Fibroblast of lung (primary cell): ENCODE results near the gene INSR.

Experiments used
- CTCF ChIP-seq, 2 donors: IDR thresholded peaks in 1 of 2; conservative IDR thresholded peaks in 1 of 2; 1 replicate in 1 of 2; 2 replicates in 1 of 2; pipeline ENCODE4 v1.5.1; 2011 to 2012; ENCODE audit warnings: low read length in 2 of 2, control low read depth in 1 of 2, inconsistent platforms in 1 of 2, low read depth in 1 of 2, mild to moderate bottlenecking in 1 of 2
- EZH2 ChIP-seq: IDR thresholded peaks from 2 replicates; pipeline ENCODE4 v1.5.1; 2012; ENCODE audit warnings: low read length, control low read depth, mild to moderate bottlenecking; ENCODE audit errors: missing control alignments

- TF ChIP-seq CTCF (conservative IDR thresholded peaks at IDR 0.05 in 1 of 2, IDR thresholded peaks at IDR 0.05 in 1 of 2; ENCODE audit: low read depth in 1 of 2, low read length in 2 of 2) (no peak), EZH2 (no peak)
Measured at GRCh38 chr19:7210359-7210758, 83.9 kb downstream of the INSR start.
